ENCODE results near the gene SPAG9. TPM values are rescaled to one million over a fixed set of nuclear protein-coding genes. Genes with fewer than 3 reads are reported as not detected.
"Not testable (repeated sequence)": the region's sequence is repeated elsewhere in the genome, so short reads cannot be mapped to it uniquely, and the experiment has no call there.

SPAG9 gene
- total RNA-seq, 1 experiment from 2014 or later, result 144 TPM

GRCh38 chr17:51128076-51128475, 7.4 kb upstream of the SPAG9 start:
- ATAC-seq (no peak), DNase-seq (ENCODE audit: low read depth, low spot score) (no peak)
- Histone ChIP-seq H3K9me3 (ENCODE audit: control insufficient read depth, insufficient read depth, low read depth, low read length) (no peaks in the 10 kb centered on the region), H3K27ac (ENCODE audit: low read length) (no peak overlapping the region), H3K4me1 (ENCODE audit: control insufficient read depth, insufficient read depth, low read length) (no peaks in the 10 kb centered on the region), H3K27me3 (ENCODE audit: control insufficient read depth, insufficient read depth, low read length) (no peaks in the 10 kb centered on the region), H3K4me3 (ENCODE audit: low read depth in 2 of 2, low read length in 2 of 2) (no peak overlapping the region), H3K36me3 (ENCODE audit: control insufficient read depth, insufficient read depth, low read length) (no peaks in the 10 kb centered on the region)
- TF ChIP-seq, protein P1, sequence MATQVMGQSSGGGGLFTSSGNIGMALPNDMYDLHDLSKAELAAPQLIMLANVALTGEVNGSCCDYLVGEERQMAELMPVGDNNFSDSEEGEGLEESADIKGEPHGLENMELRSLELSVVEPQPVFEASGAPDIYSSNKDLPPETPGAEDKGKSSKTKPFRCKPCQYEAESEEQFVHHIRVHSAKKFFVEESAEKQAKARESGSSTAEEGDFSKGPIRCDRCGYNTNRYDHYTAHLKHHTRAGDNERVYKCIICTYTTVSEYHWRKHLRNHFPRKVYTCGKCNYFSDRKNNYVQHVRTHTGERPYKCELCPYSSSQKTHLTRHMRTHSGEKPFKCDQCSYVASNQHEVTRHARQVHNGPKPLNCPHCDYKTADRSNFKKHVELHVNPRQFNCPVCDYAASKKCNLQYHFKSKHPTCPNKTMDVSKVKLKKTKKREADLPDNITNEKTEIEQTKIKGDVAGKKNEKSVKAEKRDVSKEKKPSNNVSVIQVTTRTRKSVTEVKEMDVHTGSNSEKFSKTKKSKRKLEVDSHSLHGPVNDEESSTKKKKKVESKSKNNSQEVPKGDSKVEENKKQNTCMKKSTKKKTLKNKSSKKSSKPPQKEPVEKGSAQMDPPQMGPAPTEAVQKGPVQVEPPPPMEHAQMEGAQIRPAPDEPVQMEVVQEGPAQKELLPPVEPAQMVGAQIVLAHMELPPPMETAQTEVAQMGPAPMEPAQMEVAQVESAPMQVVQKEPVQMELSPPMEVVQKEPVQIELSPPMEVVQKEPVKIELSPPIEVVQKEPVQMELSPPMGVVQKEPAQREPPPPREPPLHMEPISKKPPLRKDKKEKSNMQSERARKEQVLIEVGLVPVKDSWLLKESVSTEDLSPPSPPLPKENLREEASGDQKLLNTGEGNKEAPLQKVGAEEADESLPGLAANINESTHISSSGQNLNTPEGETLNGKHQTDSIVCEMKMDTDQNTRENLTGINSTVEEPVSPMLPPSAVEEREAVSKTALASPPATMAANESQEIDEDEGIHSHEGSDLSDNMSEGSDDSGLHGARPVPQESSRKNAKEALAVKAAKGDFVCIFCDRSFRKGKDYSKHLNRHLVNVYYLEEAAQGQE (IDR thresholded peaks at IDR 0.05; ENCODE audit: insufficient read depth in 1 of 2, low read depth in 2 of 2, low read length in 1 of 2), result no peak
- CTCF ChIA-PET, result no interaction called here
- BruUV-seq (replicated peaks), result no TSS peak
- POLR2A ChIA-PET, result no interaction called here
- in situ Hi-C loops (cut with HindIII; ENCODE audit: low pct_unique_long_range_greater_than_20kb, low sequenced_read_pairs), result no loop called here
- intact Hi-C loops (cut with micrococcal nuclease; ENCODE audit: unreplicated experiment), result no loop called here

DNA sequence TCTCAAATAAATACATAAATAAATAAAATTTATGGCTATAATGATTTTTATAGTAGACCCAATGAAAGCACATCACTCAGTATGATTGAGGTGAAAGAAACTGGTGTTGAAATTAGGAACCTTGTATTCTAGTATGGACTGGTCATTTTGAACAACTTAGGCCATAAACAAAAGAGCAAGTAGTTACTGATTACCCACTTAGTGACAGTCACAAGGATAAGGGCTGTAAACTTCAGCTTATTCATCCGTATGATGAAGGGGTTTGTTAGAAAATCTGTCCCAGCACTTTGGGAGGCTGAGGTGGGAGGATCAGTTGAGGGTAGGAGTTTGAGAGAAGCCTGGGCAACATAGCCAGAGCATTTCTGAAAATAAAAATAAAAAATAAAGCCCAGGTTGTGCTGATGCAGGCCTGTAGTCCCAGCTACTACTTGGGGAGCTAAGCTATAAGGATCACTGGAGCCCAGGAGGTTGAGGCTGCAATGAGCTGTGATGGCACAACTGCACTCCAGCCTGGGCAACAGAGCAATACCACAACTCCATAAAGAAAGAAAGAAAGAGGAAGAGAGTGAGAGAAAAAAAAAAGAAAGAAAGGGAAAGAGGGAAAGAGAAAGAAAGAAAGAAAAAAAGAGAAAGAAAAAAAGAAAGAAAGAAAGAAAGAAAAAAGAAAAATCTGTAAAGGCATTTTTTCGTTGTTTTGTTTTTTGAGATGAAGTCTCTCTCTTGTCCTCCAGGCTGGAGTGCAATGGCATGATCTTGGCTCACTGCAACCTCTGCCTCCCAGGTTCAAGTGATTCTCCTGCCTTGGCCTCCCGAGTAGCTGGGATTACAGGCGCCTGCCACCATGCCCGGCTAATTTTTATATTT, 4.2 kb upstream of the SPAG9 start:
- no TSS peak for BruUV-seq (replicated peaks)
- ATAC-seq, result no peak
- Histone ChIP-seq H3K4me1 (ENCODE audit: control insufficient read depth, insufficient read depth, low read length) (peaks cover 9% of the 10 kb centered on the region), H3K36me3 (ENCODE audit: control insufficient read depth, insufficient read depth, low read length) (peaks cover 7% of the 10 kb centered on the region; the same call in 1 of the 2 replicates), H3K4me3 (ENCODE audit: low read depth in 2 of 2, low read length in 2 of 2) (no peak overlapping the region), H3K27me3 (ENCODE audit: control insufficient read depth, insufficient read depth, low read length) (no peaks in the 10 kb centered on the region), H3K9me3 (ENCODE audit: control insufficient read depth, insufficient read depth, low read depth, low read length) (no peaks in the 10 kb centered on the region), H3K27ac (ENCODE audit: low read length) (no peak overlapping the region)
- TF ChIP-seq POLR2AphosphoS5 (IDR thresholded peaks at IDR 0.05; ENCODE audit: low read depth, low read length) (no peak), SIN3A (IDR thresholded peaks at IDR 0.05; ENCODE audit: borderline replicate concordance, insufficient read depth, low read depth, low read length) (no peak), TCF7L2 (IDR thresholded peaks at IDR 0.05; ENCODE audit: low read depth, low read length) (no peak)
- TF ChIP-seq, protein P2, sequence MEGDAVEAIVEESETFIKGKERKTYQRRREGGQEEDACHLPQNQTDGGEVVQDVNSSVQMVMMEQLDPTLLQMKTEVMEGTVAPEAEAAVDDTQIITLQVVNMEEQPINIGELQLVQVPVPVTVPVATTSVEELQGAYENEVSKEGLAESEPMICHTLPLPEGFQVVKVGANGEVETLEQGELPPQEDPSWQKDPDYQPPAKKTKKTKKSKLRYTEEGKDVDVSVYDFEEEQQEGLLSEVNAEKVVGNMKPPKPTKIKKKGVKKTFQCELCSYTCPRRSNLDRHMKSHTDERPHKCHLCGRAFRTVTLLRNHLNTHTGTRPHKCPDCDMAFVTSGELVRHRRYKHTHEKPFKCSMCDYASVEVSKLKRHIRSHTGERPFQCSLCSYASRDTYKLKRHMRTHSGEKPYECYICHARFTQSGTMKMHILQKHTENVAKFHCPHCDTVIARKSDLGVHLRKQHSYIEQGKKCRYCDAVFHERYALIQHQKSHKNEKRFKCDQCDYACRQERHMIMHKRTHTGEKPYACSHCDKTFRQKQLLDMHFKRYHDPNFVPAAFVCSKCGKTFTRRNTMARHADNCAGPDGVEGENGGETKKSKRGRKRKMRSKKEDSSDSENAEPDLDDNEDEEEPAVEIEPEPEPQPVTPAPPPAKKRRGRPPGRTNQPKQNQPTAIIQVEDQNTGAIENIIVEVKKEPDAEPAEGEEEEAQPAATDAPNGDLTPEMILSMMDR (IDR thresholded peaks at IDR 0.05), result no peak
- TF ChIP-seq, protein P1 (IDR thresholded peaks at IDR 0.05; ENCODE audit: insufficient read depth in 1 of 2, low read depth in 2 of 2, low read length in 1 of 2), result no peak
- ChIA-PET CTCF (interaction anchor here (0.7 kb wide), 1 partner anchor 11 kb away, joined by 4 read pairs; no protein-coding TSS in a partner anchor), POLR2A (interaction anchor here (0.6 kb wide), 1 partner anchor 259 kb away, joined by 3 read pairs; the partner anchor contains the start of gene TOB1)
- in situ Hi-C loops (cut with HindIII; ENCODE audit: low pct_unique_long_range_greater_than_20kb, low sequenced_read_pairs) (no loop called here), intact Hi-C loops (cut with micrococcal nuclease; ENCODE audit: unreplicated experiment) (no loop called here)
- no peak for DNase-seq (ENCODE audit: low read depth, low spot score)

- BruUV-seq (replicated peaks); DNase-seq (ENCODE audit: low read depth, low spot score); in situ Hi-C loops (cut with HindIII; ENCODE audit: low pct_unique_long_range_greater_than_20kb, low sequenced_read_pairs); ATAC-seq; intact Hi-C loops (cut with micrococcal nuclease; ENCODE audit: unreplicated experiment); H3K36me3 ChIP-seq (ENCODE audit: control insufficient read depth, insufficient read depth, low read length); CTCF ChIA-PET; H3K9me3 ChIP-seq (ENCODE audit: control insufficient read depth, insufficient read depth, low read depth, low read length); H3K27me3 ChIP-seq (ENCODE audit: control insufficient read depth, insufficient read depth, low read length): not testable (repeated sequence)
- POLR2A ChIA-PET, result interaction anchor here (0.5 to 0.7 kb wide), 2 partner anchors 8 to 31 kb away, joined by 4 to 6 read pairs; no protein-coding TSS in a partner anchor
- Histone ChIP-seq H3K27ac (ENCODE audit: low read length) (peak overlapping the region; percentile 97), H3K4me3 (ENCODE audit: low read depth in 2 of 2, low read length in 2 of 2) (peak overlapping the region; percentile 65 to 92; a peak in 3 of 4 replicates), H3K4me1 (ENCODE audit: control insufficient read depth, insufficient read depth, low read length) (peaks cover 22% of the 10 kb centered on the region)
These were observed 1.9 kb upstream of the SPAG9 start for GRCh38 chr17:51122473-51123115.

Measured in Panc1 (cell line).